ENCODE results near the gene RNPEP.
"Not testable (repeated sequence)": the region's sequence is repeated elsewhere in the genome, so short reads cannot be mapped to it uniquely, and the experiment has no call there.

RNPEP gene

DNA sequence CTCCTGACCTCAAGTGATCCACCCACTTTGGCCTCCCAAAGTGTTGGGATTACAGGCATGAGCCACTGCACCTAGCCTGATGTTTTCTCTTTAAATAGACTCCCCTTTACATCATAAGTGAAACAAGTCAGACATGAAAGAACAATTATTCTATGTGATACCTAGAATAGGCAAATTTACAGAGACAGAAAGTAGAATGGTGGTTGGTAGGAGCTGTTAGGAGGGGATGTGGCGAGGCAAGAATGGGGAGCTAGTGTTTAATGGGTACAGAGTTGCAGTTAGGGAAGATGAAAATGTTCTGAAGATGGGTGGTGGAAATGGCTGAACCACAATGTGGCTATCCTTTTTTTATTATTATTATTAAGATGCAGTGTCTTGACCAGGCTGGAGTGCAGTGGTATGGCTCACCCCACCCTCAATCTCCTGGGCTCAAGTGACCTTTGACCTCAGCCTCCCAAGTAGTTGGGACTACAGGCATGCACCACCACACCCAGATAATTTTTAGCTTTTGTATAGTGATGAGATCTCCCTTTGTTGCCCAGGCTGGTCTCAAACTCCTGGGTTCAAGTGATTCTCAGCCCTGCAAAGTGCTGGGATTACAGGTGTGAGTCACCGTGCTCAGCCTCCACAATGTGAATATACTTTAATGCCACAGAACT, 56.4 kb downstream of the RNPEP start:
- no peak for DNase-seq

DNA sequence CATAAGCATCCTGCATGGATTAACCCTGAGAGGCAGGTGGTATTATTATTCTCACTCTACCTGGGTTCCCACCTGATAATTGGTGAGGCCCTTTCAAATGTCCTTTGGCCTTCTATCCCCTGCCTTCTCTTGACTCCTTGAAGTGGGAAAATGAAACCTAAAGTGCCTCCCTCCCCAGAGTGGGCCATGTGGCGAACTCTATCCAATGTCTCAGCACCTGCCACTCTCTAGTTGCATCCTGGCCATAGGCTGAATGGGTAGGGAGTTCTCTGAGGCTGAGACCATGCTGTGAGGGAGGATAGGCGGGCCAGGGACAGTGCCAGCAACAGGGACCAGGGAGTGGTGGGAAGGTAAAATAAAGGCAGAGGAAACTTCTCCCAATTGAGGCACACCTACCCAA, 63.3 kb downstream of the RNPEP start:
- DNase-seq = no peak

DNA sequence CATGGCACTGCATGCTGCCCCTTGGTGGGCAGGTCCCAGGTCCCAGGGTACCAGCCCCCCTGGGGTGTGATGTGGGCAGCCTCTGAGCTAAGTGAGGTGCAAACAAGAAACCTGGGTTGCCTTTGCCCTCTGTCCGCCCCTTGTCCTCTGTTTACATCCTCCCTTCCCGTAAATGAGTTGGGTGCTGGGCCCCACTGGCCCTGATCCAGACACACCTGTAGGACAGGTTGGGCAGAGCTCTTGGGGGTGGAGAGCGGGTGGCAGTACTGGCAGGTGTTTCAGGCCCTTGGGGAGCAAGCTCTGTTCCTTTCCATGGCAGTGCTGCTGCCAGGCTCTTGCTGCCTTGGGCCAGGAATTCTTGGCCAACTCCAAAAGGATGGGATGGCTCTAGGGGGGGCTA, 63.8 kb downstream of the RNPEP start:
- DNase-seq = no peak

DNA sequence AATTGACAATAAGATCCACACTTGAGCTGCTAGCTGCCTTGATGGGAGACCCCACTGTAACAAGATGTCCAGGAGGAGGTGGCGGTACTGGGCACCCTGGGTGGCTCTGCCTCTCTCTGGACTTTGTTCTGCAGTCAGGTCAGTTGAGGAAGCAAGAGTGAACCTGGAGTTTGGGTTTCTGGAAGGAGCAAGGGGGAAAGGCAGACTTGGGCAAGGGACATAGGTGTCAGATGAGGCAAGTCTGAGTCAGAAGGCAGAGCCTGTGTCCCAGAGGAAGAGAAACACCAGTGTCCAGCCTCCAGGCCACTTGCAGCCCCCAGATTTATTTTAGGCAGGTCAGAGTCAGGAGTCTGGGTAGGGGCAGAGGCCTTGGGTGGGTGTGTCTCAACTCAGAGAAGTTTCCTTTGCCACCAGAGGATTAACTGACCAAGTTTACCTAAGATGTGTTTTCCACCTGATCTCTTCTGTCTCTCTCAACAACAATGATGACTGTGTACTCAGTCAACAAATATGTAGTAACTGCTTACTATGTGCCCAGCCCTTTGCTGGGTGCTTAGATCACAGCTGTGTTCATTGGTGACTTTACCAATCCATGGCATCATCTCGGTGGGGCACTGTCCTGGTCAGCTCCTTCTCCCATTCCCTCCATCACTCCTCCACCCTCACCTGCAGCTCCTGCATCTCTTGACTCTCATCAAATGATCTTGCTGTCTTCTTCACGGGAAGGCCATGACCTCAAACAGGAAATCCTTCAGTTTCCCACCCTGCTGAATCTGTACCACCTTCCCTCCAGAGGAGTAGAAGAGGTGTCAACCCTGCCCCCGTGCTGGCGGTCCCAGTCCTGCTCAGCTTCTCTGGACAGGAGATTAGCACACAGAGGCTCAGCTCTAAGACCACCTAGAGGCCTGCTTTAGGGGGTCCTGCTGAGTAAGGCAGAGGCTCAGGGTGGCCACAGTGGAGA, 64.6 kb downstream of the RNPEP start:
- DNase-seq = no peak

DNA sequence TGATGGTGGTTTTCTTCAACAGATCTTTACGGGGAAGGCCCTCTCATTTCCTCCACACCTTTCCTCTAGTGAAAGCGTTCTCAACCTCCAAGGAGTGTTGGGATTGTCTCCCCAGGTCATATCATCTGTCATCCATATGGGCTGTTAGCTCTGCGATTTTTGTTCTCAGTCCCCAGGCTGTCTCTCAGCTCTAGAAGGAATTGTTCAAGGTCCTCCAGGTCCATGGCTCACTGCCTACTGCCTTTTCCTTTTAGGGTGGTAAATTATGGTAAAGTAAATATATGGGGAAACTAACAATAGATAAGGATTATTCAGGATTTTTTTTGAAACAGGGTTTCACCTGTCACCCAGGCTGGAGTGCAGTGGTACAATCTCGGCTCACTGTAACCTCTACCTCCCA, 65.5 kb downstream of the RNPEP start:
- DNase-seq = no peak

DNA sequence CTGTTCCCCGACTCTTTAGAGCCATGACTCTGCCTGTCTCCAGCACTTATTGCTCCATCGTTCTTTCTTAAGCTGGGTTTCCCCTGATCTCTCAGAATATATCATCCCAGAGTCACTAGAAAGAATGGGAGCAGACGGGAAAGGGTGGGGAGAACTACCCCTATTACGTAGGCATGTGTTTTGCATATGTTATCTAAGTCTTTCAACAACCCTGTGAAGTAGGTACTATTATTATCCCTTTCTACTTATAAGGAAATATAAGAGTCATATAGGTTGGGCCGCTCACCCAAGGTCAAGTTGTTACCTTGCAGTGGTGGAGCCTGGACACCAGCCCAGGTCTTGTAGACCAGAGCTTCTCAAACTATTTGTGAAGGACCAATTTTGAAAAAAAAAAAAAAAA, 66.7 kb downstream of the RNPEP start:
- DNase-seq = no peak

DNA sequence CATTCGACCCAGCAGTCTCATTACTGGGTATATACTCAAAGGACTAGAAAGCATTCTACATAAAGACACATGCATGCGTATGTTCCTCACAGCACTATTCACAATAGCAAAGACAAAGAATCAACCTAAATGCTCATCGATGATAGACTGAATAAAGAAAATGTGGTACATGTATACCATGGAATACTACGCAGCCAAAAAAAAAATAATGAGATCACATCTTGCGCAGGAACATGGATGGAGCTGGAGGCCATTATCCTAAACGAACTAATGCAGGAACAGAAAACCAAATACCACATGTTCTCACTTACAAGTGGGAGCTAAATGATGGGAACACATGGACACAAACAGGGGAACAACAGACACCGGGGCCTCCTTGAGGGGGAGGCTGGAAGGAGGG, 71.6 kb downstream of the RNPEP start:
- no peak for DNase-seq

DNA sequence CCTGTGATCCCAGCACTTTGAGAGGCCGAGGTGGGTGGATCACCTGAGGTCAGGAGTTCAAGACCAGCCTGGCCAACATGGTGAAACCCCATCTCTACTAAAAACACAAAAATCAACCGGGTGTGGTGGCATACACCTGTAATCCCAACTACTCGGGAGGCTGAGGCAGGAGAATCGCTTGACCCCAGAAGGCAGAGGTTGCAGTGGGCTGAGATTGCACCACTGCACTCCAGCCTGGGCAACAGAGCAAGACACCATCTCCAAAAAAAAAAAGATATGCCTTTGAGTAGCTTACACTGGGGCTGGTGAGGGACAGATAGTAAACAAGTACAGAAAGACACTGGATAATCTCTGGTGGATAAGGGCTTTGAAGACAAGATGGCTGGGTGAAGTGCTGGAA, 72.2 kb downstream of the RNPEP start:
- DNase-seq = not testable (repeated sequence)
